GM19455 (cell line): ENCODE measurements around the gene SAMD8.
"Not testable (repeated sequence)": the region's sequence is repeated elsewhere in the genome, so short reads cannot be mapped to it uniquely, and the experiment has no call there.

Experiments used
- ATAC-seq: cut with Tn5 transposase; IDR thresholded peaks from one replicate; pipeline ENCODE4 v1.9.1; 2021; ENCODE audit not compliant: unreplicated experiment

Gene SAMD8

DNA sequence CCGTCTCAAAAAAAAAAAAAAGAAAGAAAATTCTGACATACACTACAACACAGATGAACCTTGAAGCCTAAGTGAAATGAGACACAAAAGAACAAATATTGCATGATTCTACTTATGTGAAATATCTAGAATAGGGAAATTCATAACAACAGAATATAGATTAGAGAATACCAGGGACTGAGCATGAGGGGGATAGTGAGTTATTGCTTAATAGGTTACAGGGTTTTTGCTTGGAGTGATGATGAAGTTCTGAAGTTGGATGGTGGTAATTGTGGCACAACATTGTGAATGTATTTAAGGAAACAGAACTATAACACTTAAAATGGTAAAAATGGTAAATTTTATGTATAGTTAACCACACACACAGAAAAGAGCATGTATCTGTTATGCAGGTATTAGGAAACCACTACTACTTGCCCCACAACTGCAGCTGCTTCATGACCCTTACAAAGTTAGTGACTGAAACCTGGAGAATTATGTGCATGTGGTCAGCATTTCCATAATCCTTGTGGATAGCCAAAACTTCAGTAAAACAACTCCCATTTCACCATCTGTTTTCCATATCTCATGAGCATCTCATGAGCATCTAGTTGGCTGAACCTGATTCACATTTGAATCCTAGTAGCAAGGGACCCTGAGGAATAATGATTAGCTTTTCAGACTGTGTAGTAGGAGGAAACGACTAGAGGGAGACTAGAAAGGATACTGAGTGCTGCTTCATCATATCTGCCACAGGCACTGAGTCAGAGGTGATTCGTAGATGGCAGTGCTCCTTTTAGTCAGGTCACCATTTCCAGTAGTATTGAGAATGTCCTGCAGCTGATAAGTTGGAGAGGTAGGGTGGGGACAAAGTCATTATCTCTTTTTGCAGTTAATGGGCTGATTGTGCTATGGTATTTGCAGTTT, 26.3 kb downstream of the SAMD8 start:
- no peak for ATAC-seq

DNA sequence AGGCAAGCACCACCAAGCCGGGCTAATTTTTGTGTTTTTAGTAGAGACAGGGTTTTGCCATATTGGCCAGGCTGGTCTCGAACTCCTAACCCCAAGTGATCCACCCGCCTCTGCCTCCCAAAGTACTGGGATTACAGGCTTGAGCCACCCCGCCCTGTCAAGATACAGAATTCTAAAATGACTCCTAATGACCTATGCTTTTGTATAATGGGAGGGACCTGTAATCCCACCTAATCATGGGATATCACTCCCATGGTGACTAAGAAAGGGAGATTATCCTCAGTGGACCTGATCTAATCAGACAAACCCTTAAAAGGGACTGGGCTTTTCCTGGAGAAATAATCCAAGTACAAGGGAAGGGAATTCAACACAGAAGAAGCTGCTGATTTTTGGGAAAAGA, 28.8 kb downstream of the SAMD8 start:
- ATAC-seq, result no peak

DNA sequence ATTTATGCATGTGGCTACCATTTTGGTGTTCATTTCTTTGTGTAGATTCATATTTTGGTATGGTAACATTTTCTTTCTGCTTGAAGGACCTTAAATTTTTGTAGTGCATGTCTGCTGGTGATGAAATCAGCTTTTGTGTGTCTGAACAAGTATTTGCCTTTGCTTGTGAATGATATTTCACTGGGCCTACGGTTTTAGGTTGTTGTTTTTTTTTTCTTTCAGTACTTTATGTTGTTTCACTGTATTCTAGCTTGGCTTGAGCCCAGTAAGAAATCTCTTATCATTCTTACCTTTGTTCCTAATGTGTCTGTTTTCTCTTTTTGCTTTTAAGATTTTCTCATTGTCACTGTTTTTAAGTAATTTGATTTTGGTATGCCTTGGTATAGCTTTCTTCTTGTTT, 31.9 kb downstream of the SAMD8 start:
- no peak for ATAC-seq

DNA sequence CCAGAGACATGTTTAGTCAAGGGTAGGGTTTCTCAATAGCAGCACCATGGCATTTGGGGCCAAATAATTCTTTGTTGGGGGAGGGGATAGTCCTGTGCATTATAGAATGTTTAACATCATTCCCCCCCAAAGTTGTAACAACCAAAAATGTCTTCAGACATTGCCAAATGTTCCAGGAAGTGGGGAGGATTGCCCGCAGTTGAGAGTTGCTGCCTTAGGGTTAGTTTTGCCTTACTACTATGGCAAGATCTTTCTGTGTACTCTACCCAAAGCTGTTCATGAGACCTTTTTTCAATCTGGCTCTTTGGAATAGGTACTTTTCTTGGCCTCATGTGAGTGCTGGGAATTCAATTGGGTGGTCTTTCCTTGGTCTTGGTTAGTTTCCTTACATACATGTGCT, 34.1 kb downstream of the SAMD8 start:
- no peak for ATAC-seq

DNA sequence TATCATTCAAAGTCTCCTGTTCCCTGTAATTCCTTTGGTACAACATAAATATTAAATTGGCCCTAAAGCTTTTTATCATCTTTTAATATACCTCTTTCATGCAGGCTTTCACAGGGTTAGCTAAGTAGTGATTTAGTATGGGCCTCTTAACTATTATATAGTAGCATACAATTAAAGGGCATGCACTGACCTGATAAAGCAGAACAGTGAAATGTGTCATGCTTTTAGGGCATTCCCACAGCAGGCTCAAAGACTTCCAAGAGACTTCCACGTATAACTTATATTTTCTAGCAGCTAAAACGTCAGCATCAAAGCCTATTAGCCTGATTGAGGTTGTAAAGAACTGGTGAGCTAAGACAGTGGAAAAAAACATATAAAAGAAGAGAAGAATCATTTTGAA, 35.3 kb downstream of the SAMD8 start:
- no peak for ATAC-seq

DNA sequence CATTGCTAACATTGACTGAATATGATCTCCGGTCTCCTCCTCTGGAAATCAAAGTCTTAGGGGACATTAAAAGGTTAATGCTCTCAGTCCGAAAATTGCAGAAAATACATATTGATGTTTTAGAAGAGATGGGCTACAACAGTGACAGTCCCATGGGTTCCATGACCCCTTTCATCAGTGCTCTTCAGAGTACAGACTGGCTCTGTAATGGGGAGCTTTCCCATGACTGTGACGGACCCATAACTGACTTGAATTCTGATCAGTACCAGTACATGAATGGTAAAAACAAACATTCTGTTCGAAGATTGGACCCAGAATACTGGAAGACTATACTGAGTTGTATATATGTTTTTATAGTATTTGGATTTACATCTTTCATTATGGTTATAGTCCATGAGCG, 39.2 kb downstream of the SAMD8 start:
- no peak for ATAC-seq

DNA sequence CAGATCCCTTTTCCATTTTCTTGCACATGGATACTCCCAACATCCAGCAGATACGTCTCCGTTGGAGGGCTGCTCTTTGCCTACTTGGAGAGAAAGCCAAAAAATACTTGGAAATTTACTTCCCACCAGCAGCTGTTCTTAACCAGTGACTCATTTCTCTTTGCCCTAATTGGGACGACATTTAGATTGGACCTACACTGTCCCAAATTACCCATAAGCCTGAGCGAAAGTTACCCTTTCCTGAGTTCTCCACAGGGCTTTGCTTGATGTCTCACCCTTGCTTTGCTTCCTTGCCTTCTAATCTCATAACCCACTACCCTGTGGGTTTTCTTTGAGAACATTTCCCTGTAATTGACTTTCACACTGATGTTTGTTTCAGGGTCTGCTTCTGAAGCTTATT, 48.1 kb downstream of the SAMD8 start:
- no peak for ATAC-seq

DNA sequence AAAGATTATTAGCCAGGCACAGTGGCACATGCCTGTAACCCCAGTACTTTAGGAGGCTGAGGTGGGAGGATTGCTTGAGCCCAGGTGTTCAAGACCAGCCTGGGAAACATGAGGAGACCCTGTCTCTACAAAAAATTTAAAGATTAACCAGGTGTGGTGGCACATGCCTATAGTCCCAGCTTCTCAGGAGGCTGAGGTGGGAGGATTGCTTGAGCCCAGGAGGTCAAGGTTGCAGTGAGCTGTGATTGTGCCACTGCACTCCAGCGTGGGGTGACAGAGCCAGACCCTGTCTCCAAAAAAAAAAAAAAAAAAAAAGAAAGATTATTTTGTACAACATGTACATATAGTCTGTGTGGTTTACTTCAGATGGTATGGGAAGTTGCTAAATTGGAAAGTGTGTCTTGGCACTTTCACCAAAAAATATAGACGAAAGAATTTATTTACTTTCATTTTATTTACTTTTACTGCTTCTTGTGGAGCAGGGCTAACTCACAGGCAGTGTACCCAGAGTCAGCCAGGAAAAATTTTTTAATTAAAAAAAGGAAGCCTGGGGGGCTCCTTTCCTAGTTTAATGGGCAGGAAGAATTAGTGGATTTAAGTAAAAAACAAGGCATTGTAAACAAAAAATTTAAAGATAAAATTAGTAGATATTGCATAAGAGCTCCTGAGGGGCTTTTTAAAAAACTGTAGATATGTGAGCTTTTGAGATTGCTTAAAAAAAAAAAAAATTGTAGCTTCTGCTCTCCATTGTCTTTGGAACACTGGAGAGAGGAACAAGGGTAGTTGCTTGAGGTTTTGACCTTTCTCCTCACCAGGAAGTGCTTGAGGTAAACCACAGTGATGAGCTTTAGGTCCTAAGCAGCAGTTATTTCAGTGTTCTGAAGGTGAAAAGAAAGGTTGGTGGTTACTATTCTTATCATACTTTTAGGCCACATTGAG, 54.5 kb downstream of the SAMD8 start:
- peak; percentile 90 for ATAC-seq

DNA sequence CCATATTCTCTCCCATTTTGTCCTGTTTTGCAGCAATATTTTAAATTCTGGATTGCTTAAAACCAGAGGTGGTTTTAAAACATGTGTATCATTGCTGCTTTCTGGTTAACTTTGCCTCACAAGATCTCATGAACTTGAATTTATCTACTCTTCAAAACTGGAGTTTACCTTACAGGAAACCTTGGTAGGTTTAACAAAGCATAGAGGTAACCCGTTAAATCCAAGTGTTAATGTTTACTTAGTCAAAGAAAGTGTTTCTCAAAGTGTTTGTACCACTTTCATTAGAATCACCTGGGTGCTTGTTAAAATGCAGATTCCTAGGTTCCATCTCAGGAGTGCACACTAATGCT, 55.1 kb downstream of the SAMD8 start:
- peak; percentile 38 for ATAC-seq

DNA sequence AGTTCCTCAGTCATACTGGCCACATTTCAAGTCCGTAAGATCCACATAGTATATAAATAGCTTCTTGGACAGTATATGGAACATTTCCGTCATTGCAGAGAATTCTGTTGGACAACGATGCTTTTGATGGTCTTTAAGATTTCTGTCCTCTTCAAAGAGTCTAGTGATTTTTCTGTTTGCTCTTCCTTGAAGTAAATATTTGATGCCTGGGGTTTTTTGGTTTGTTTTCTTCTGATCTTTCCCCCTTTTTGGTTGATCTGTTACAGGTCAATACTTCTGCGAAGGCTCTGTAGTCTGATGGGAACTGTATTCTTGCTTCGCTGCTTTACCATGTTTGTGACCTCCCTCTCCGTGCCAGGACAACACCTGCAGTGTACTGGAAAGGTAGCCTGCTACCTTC, 56.8 kb downstream of the SAMD8 start:
- no peak for ATAC-seq

DNA sequence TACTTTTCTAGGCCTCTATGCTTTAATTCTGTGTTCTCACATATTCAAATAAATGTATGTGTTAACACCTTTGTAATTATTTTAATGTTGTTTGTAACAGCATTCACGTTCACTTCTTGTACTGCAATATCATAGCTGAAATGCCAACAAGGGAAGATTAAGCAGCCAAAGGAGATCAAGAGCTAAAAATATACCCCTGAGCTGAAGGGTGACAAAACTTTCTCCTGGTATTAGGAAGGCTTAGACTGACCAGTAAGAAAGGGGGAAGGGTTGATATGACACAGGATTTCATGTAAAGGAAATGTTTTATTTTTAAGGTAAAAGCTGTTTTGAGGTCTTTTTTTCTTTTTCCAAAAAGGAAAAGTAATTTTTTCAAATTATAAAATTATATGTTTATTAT, 58.8 kb downstream of the SAMD8 start:
- no peak for ATAC-seq

DNA sequence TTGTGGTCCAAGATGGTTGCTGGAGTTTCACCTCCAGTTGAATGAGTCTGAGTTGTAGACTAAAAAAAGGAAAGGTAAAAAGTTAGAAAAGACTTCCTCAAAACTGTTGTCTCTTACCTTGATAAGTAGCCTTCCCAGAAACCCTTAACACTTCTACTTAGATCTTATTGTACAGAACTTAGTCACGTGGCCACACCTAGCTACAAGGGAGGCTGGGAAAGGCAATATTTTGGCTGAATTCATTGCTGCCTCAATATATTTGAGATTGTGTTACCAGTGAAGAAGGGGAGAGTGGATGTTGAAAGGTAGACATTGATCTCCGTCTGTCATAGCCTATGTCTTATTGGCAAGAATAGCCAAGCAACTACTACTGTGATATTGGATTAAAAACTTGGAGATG, 63.6 kb downstream of the SAMD8 start:
- ATAC-seq, result no peak

DNA sequence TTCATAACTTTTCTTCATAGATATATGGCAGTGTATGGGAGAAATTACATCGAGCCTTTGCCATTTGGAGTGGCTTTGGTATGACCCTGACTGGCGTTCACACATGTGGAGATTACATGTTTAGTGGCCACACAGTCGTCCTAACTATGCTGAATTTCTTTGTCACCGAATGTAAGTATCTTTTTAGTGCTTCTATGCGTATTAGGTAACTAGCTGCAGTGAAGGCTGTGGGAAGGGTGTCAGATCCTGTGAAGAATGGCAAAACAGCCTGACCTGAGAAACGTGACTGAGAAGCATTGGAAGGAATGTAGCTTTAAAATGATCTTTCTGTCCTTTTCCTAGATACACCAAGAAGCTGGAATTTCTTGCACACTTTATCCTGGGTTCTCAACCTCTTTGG, 64.6 kb downstream of the SAMD8 start:
- no peak for ATAC-seq

DNA sequence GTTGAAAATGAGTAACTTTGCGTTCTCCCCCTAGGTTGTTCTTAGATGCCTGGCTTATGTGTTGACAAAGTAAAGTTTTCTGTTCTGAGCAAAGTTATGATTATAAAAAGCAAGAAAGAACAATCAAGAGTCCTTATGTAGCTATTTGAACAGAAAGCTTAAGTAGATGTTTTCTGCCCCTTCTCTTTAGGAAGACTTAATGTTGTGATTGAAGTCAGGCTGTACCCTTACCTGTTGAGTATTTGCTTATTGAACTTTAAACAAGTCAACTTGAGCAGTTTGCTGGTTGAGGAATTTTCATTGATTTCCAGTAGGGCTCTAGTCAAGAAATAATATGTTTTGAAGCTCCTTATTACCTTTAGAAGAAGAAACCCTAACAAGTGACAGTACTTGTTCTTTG, 65.3 kb downstream of the SAMD8 start:
- no peak for ATAC-seq

DNA sequence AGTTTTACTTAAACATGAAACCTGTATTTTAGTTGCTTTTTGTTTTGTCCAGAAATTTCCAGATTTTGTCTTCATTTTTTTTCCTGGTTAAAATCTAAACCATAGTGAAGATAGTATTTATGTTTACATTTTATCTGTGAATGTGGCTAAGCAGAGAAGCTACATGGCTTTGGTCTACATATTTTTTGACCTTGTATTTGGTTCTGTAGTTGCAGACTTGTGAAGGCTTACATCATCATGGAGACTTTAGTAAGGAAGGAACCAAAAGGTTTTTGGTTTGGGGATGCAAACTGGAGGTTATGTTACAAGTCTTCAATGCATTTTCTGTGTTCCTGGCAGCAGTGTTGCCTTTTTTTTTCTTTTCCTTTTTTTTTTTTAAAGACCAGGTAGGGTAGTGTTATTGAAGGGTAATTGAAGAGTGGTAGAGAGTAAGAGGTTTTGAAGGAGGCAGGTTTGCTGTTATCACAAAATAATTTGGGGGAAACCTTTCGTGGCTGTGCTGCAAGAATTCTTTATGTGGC, 68.3 kb downstream of the SAMD8 start:
- no peak for ATAC-seq

DNA sequence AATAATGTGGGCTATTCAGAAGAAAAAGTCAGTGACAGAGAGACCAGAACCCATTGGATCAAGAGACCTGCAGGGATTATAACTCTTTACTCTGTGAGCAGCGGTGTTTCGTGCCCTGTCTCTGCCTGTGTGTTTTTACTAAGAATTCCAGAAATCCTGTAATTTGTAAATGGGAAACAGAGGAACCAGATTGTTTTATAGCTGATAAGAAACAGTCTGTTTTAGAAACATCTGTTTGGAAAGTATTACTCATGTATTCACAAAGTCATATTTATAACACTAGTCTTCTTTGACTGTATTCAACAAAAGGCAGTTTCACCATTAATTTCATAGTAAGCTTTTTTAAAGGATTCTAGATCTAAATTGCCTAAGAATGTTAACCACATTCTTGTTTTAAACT, 69.1 kb downstream of the SAMD8 start:
- no peak for ATAC-seq

DNA sequence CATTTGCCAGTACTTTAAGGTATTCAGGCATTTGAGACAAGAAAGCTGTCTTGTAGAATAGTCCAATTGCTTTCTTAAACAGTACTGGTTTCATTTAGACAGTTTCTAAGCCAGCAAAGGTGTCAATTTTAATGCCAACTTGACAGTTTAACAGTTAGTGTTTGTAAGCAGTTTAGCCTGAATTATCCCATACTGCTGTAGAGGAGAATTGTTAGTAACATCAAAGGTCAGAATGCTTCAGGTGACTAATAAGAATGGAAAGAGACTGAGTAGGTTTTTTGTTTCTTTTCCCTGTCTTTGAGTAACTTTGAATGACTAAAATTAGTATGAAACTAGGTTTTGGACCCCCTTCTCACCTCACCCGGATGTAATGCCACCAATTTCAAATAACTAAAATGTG, 69.6 kb downstream of the SAMD8 start:
- ATAC-seq, result no peak

DNA sequence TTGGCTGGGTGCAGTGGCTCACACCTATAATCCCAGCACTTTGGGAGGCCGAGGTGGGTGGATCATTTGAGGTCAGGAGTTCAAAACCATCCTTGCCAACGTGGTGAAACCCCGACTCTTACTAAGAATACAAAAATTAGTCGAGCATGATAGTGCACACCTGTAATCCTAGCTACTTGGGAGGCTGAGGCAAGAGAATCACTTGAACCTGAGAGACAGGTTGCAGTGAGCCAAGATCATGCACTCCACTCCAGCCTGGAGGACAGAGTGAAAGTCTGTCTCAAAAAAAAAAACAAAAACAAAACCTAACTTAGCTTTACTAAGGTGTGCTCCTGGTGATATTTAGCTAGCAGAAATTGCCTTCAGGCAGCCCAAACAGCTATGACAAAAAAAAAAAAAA, 74.9 kb downstream of the SAMD8 start:
- ATAC-seq, result no peak

DNA sequence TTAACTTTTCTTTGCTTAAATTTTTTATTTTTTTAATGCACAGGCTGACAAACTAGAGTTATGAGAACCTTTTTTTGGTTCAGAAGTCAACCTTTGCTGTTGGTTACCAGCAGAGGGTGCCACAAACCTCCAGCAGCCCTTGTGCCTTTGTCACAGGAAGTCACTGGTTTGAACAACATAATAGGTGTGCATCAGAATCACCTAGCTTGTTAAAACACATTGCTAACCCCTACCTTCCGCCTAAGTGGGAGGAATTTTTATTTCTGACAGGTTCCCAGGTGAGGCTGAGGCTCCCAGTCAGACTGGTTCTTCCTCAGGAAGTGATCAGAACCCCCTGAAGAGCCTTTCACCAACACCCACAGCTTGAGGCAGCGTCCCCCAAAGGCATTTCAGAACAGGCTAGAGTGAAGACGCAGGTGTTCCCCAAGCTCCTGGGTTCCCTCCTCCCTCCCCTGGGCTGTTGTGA, 76.5 kb downstream of the SAMD8 start:
- no peak for ATAC-seq

DNA sequence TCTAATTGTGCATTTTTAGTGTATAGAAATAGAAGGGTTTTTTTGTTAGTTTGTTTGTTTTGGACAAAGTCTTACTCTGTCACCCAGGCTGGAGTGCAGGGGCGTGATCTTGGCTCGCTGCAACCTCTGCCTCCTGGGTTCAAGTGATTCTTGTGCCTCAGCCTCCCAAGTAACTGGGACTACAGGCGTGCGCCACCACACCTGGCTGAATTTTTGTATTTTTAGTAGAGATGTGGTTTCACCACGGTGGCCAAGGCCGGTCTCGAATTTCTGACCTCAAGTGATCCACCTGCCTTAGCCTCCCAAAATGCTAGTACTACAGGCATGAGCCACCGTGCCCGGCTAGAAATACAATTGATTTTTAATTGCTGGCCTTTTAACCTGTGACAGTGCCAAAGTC, 77.1 kb downstream of the SAMD8 start:
- not testable (repeated sequence) for ATAC-seq

DNA sequence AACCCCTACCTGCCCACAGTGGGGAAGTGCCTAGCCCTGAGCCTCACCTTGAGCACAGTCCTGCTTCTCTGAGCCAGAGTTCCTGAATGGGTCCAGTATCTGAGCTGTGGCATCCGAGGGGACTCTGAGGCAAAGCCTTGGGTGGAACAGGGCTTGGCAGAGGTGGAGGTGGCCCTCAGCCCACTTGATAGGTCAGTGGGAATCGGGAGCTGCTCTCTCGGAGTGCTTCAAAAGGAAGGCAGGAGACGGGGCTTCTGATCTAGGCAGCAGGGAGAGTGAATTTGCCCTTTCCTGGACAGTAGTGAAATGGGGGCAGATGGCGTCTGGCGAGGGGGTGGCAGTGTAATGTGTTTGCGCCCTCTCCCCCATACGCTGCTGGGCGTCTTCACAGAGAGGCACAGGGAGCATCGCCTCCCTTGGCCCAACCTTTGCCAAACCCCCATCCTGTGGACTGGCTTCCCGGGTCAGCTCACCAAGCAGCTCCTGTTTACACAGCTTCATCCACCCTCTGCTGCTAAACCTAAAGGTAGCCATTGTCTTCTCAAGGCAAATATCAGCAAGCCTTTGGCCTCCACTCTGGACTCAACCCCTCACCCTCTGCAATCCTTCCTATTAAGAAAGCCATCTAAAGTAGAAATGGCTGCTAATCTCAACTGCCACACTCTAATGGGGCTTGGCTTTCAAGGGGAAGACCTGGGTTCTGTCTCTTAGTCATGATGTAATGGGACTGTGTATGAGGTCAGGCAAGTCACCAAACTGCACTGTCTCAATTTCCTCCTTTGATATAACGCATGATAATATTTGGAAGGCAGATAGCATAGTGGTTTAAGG, 78.0 kb downstream of the SAMD8 start:
- ATAC-seq, result no peak
